ENCODE data around the gene KCND3.

- TF ChIP-seq CTCF (IDR thresholded peaks at IDR 0.05; ENCODE audit: low read depth, low read length, poor library complexity, severe bottlenecking) = no peak
- TF ChIP-seq EZH2phosphoT487 (IDR thresholded peaks at IDR 0.05; ENCODE audit: borderline replicate concordance, low read length) = no peak
These were observed 187.4 kb downstream of the KCND3 start for GRCh38 chr1:111802110-111802509.
